PFSK-1 (cell line): Measurements from ENCODE around the gene BAHCC1.

Experiments
- FOXP2 ChIP-seq: optimal IDR thresholded peaks from 2 replicates; pipeline ENCODE3; 2011; ENCODE audit warnings: borderline replicate concordance, control low read depth, inconsistent platforms; ENCODE audit not compliant: insufficient read depth; ENCODE audit errors: extremely low read length, extremely low read depth
- POLR2AphosphoS5 ChIP-seq: IDR thresholded peaks from 2 replicates; pipeline ENCODE4 v1.6.1; 2012; ENCODE audit warnings: low read depth, mild to moderate bottlenecking, control low read depth, low read length, moderate library complexity
- SIN3A ChIP-seq: IDR thresholded peaks from 2 replicates; pipeline ENCODE4 v1.6.1; 2012; ENCODE audit warnings: mild to moderate bottlenecking, low read length, moderate library complexity, borderline replicate concordance; ENCODE audit not compliant: insufficient read depth
- TAF1 ChIP-seq: IDR thresholded peaks from 2 replicates; pipeline ENCODE4 v1.6.1; 2012; ENCODE audit warnings: low read length, control low read depth, borderline replicate concordance; ENCODE audit not compliant: insufficient read depth
- TF ChIP-seq, protein P1 (sequence below), 2 experiments: IDR thresholded peaks; 2 replicates each; pipeline versions ENCODE4 v1.6.1 to v1.8.0; 2011 to 2012; ENCODE audit warnings: low read depth in 2 of 2, low read length in 2 of 2, control low read depth in 1 of 2, inconsistent platforms in 1 of 2, mild to moderate bottlenecking in 1 of 2, moderate library complexity in 1 of 2; ENCODE audit not compliant: insufficient read depth in 1 of 2

The BAHCC1 gene

GRCh38 chr17:81427173-81428120 lies 32.2 kb downstream of the BAHCC1 start:
- TF ChIP-seq FOXP2: no peak
- TF ChIP-seq POLR2AphosphoS5: no peak
- no peak for TF ChIP-seq TAF1
- TF ChIP-seq SIN3A: no peak
- TF ChIP-seq, protein P1, sequence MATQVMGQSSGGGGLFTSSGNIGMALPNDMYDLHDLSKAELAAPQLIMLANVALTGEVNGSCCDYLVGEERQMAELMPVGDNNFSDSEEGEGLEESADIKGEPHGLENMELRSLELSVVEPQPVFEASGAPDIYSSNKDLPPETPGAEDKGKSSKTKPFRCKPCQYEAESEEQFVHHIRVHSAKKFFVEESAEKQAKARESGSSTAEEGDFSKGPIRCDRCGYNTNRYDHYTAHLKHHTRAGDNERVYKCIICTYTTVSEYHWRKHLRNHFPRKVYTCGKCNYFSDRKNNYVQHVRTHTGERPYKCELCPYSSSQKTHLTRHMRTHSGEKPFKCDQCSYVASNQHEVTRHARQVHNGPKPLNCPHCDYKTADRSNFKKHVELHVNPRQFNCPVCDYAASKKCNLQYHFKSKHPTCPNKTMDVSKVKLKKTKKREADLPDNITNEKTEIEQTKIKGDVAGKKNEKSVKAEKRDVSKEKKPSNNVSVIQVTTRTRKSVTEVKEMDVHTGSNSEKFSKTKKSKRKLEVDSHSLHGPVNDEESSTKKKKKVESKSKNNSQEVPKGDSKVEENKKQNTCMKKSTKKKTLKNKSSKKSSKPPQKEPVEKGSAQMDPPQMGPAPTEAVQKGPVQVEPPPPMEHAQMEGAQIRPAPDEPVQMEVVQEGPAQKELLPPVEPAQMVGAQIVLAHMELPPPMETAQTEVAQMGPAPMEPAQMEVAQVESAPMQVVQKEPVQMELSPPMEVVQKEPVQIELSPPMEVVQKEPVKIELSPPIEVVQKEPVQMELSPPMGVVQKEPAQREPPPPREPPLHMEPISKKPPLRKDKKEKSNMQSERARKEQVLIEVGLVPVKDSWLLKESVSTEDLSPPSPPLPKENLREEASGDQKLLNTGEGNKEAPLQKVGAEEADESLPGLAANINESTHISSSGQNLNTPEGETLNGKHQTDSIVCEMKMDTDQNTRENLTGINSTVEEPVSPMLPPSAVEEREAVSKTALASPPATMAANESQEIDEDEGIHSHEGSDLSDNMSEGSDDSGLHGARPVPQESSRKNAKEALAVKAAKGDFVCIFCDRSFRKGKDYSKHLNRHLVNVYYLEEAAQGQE (IDR thresholded peaks at IDR 0.05; ENCODE audit: insufficient read depth in 1 of 2, low read depth in 2 of 2, low read length in 2 of 2): no peak

- TF ChIP-seq SIN3A (no peak), POLR2AphosphoS5 (no peak), TAF1 (no peak), FOXP2 (no peak)
- TF ChIP-seq, protein P1 (IDR thresholded peaks at IDR 0.05; ENCODE audit: insufficient read depth in 1 of 2, low read depth in 2 of 2, low read length in 2 of 2): no peak
Observed at GRCh38 chr17:81428121-81428515, 32.9 kb downstream of the BAHCC1 start.

DNA sequence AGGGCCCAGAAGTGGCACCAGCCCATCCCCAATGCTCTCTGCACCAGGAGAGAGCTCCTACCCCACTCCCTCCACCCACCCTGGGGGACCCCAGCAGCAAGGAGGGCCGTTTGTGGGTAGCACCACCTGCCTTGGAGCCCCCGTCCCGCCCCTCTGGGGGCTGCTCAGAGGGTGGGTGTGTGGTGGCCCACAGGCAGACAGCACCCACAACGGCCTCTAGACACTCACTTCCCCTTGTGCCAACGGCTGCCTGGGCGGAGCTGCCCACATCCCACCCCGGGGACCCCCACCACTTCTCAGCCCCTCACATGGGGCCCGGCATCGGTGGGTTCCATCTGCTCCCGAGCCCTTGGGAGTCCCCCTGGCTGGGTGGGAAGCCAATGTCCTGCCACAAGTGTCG lies 33.3 kb downstream of the BAHCC1 start:
- no peak for TF ChIP-seq TAF1
- TF ChIP-seq, protein P1 (IDR thresholded peaks at IDR 0.05; ENCODE audit: insufficient read depth in 1 of 2, low read depth in 2 of 2, low read length in 2 of 2): no peak
- TF ChIP-seq FOXP2: no peak
- TF ChIP-seq SIN3A: no peak
- no peak for TF ChIP-seq POLR2AphosphoS5

- TF ChIP-seq TAF1: no peak
- TF ChIP-seq SIN3A: no peak
- TF ChIP-seq POLR2AphosphoS5: no peak
- TF ChIP-seq FOXP2: no peak
- TF ChIP-seq, protein P1 (IDR thresholded peaks at IDR 0.05; ENCODE audit: insufficient read depth in 1 of 2, low read depth in 2 of 2, low read length in 2 of 2): no peak
Observed at GRCh38 chr17:81428948-81429774, 33.9 kb downstream of the BAHCC1 start.
